ENCODE results near the gene FGFBP3. TPM values are rescaled to one million over a fixed set of nuclear protein-coding genes. Genes with fewer than 3 reads are reported as not detected.

Gene FGFBP3
- polyA plus RNA-seq, 1 experiment = 0.17 TPM

GRCh38 chr10:91930939-91931338 is 21.7 kb upstream of the FGFBP3 start:
- Histone ChIP-seq H3K27me3 (ENCODE audit: control insufficient read depth, insufficient read depth, low read length) (no peaks in the 10 kb centered on the region), H3K27ac (ENCODE audit: low read depth, low read length) (no peak overlapping the region), H3K4me3 (ENCODE audit: low read depth, low read length) (no peak overlapping the region), H3K9me3 (ENCODE audit: control insufficient read depth, insufficient read depth, low read length) (no peaks in the 10 kb centered on the region)
- no peak for TF ChIP-seq CTCF (IDR thresholded peaks at IDR 0.05; ENCODE audit: low read depth, low read length)
- ChIA-PET POLR2A (no interaction called here), CTCF (interaction anchor here (1.6 kb wide), 1 partner anchor 18 kb away, joined by 4 read pairs; no protein-coding TSS in a partner anchor)
- DNase-seq (ENCODE audit: low read depth, low spot score) = no peak

- ChIA-PET POLR2A (no interaction called here), CTCF (no interaction called here)
- Histone ChIP-seq H3K27me3 (ENCODE audit: control insufficient read depth, insufficient read depth, low read length) (no peaks in the 10 kb centered on the region), H3K9me3 (ENCODE audit: control insufficient read depth, insufficient read depth, low read length) (peaks cover 4% of the 10 kb centered on the region), H3K4me3 (ENCODE audit: low read depth, low read length) (peak overlapping the region; percentile 92), H3K27ac (ENCODE audit: low read depth, low read length) (no peak overlapping the region)
- no peak for DNase-seq (ENCODE audit: low read depth, low spot score)
- no peak for TF ChIP-seq CTCF (IDR thresholded peaks at IDR 0.05; ENCODE audit: low read depth, low read length)
Measured at GRCh38 chr10:91925022-91925320, 15.7 kb upstream of the FGFBP3 start.

- Histone ChIP-seq H3K27me3 (ENCODE audit: control insufficient read depth, insufficient read depth, low read length) (no peaks in the 10 kb centered on the region), H3K27ac (ENCODE audit: low read depth, low read length) (peak overlapping the region; percentile 96), H3K9me3 (ENCODE audit: control insufficient read depth, insufficient read depth, low read length) (peaks cover 5% of the 10 kb centered on the region), H3K4me3 (ENCODE audit: low read depth, low read length) (peak overlapping the region; percentile 92)
- no peak for DNase-seq (ENCODE audit: low read depth, low spot score)
- ChIA-PET CTCF (interaction anchor here (0.7 to 2.2 kb wide), 3 partner anchors 12 to 626 kb away, joined by 3 to 11 read pairs (median 7); no protein-coding TSS in a partner anchor), POLR2A (interaction anchor here (0.5 to 1.3 kb wide), 4 partner anchors 11 to 117 kb away, joined by 3 to 10 read pairs (median 4); partner anchors contain the start of gene FGFBP3)
- no peak for TF ChIP-seq CTCF (IDR thresholded peaks at IDR 0.05; ENCODE audit: low read depth, low read length)
Measured at GRCh38 chr10:91924212-91925021, 15.1 kb upstream of the FGFBP3 start.

GRCh38 chr10:91923371-91924211 is 14.3 kb upstream of the FGFBP3 start, which contains the start of gene BTAF1:
Gene BTAF1 (plus strand): TSS chr10:91923770. CDS start chr10:91924077, 307 bp downstream.
- Histone ChIP-seq H3K27me3 (ENCODE audit: control insufficient read depth, insufficient read depth, low read length) (no peaks in the 10 kb centered on the region), H3K27ac (ENCODE audit: low read depth, low read length) (peak within 1 kb of the TSS; percentile 96), H3K9me3 (ENCODE audit: control insufficient read depth, insufficient read depth, low read length) (peaks cover 11% of the 10 kb centered on the region), H3K4me3 (ENCODE audit: low read depth, low read length) (peak within 1 kb of the TSS; percentile 92)
- CTCF ChIA-PET = interaction anchor here (0.7 to 2.2 kb wide), 3 partner anchors 11 to 625 kb away, joined by 3 to 11 read pairs (median 7); no protein-coding TSS in a partner anchor
- peak; percentile 81 for DNase-seq (ENCODE audit: low read depth, low spot score)
- TF ChIP-seq CTCF (IDR thresholded peaks at IDR 0.05; ENCODE audit: low read depth, low read length) = no peak
- POLR2A ChIA-PET = interaction anchor here (0.5 to 1.3 kb wide), 5 partner anchors 10 to 1462 kb away, joined by 3 to 10 read pairs (median 3); partner anchors contain the start of gene FGFBP3
